OCI-LY1 (cell line): ENCODE measurements around the gene HDGFL2.

Source experiments
- CTCF ChIP-seq: fragments of 200-600 bp; sonication (generic), shearing (Covaris generic); IDR thresholded peaks from 2 replicates; pipeline ENCODE4 v1.5.1; 2017; ENCODE audit warnings: mild to moderate bottlenecking, antibody characterized with exemption, low read length, moderate library complexity, mixed read lengths
- EZH2 ChIP-seq: fragments of 200-600 bp; sonication (generic), shearing (Covaris generic); IDR thresholded peaks from 2 replicates; pipeline ENCODE4 v1.8.0; 2017; ENCODE audit warnings: borderline replicate concordance, mixed run types, mild to moderate bottlenecking, antibody characterized with exemption, low read length, moderate library complexity, mixed read lengths

- TF ChIP-seq CTCF (no peak), EZH2 (no peak)
These were observed 16.4 kb downstream of the HDGFL2 start for GRCh38 chr19:4488496-4488895.
